ENCODE results near the gene AQP9. TPM values are rescaled to one million over a fixed set of nuclear protein-coding genes. Genes with fewer than 3 reads are reported as not detected.

The AQP9 gene
- polyA plus RNA-seq, 2 of the 4 experiments (the other 2 are of a cell fraction), result not detected

DNA sequence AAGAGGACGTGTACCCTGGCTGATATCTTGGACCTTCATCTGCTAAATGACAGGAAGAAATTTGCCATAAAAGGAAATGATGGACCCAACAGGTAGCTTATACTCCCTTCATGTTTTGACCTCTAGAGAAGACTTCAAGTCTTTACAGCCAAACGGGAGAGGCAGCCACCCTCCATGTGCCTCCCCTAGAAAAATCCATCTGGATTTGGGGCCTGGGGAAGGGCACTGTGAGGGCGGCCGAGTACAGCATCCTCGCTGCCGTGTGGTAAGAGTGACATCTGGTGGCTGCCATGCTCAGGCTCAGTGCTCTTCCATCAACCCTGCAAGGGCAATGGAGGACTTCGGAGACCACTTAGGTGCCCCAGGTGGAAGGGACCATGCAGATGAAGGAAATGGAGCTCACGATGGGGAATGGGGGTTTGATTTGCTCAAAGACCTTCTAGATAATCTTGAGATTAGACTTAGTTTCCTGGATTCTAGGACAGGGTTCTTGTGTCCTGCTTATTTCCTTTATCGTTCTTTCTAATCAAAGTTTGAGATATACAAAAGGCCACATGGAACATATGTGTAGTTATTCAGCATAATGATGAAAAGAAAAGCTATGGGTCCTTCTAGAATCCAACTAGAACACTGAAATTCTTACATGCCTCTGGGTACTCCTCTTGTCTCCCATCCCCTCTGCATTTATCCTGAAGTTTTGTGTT lies 44.4 kb downstream of the AQP9 start:
- ATAC-seq, result peak; percentile 95 to 100
- no peaks in the 10 kb centered on the region for H3K4me1 ChIP-seq
- POLR2A ChIA-PET, result no interaction called here
- FAIRE-seq, result no peak
- no peaks in the 10 kb centered on the region for H3K9me3 ChIP-seq
- no peak overlapping the region for H3K4me2 ChIP-seq
- WGBS (ENCODE audit: missing lambda C conversion rate), result 14% methylated on average over 9 of the region's 9 CpGs
- CTCF ChIA-PET, result interaction anchor here (0.6 to 5.0 kb wide), 90 partner anchors 8 to 966 kb away, joined by 3 to 52 read pairs (median 4); partner anchors contain the start of genes ALDH1A2, AQP9 and MINDY2
- DNase-seq (ENCODE audit: low read depth in 1 of 2, low spot score in 1 of 2), result peak; percentile 65 to 75
- H3K4me3 ChIP-seq, result no peak overlapping the region
- H3K27ac ChIP-seq, result no peak overlapping the region
- TF ChIP-seq, protein P1, sequence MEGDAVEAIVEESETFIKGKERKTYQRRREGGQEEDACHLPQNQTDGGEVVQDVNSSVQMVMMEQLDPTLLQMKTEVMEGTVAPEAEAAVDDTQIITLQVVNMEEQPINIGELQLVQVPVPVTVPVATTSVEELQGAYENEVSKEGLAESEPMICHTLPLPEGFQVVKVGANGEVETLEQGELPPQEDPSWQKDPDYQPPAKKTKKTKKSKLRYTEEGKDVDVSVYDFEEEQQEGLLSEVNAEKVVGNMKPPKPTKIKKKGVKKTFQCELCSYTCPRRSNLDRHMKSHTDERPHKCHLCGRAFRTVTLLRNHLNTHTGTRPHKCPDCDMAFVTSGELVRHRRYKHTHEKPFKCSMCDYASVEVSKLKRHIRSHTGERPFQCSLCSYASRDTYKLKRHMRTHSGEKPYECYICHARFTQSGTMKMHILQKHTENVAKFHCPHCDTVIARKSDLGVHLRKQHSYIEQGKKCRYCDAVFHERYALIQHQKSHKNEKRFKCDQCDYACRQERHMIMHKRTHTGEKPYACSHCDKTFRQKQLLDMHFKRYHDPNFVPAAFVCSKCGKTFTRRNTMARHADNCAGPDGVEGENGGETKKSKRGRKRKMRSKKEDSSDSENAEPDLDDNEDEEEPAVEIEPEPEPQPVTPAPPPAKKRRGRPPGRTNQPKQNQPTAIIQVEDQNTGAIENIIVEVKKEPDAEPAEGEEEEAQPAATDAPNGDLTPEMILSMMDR (IDR thresholded peaks at IDR 0.05), result peak; percentile 96
- TF ChIP-seq NFE2L2 (conservative IDR thresholded peaks at IDR 0.05; ENCODE audit: low read length) (no peak), RAD21 (conservative IDR thresholded peaks at IDR 0.05 in 1 of 2, IDR thresholded peaks at IDR 0.05 in 1 of 2) (peak; percentile 95 to 97), JUNB (IDR thresholded peaks at IDR 0.05) (no peak), ZC3H11A (IDR thresholded peaks at IDR 0.05) (no peak), EP300 (IDR thresholded peaks at IDR 0.05) (no peak), SMC3 (IDR thresholded peaks at IDR 0.05) (peak; percentile 78; the same call in 2 of the 3 replicates), FOXS1 (CRISPR knock-in tag; IDR thresholded peaks at IDR 0.05) (no peak), PHF8 (IDR thresholded peaks at IDR 0.05; ENCODE audit: borderline replicate concordance, low read depth) (no peak), RCOR1 (IDR thresholded peaks at IDR 0.05; ENCODE audit: low read depth, low read length) (no peak), KDM5A (IDR thresholded peaks at IDR 0.05) (no peak), HDAC2 (IDR thresholded peaks at IDR 0.05) (no peak), ESRRA (IDR thresholded peaks at IDR 0.05; ENCODE audit: borderline replicate concordance, low read length) (no peak), ZFP36 (IDR thresholded peaks at IDR 0.05; ENCODE audit: borderline replicate concordance, partially characterized antibody) (no peak), FOSB (CRISPR knock-in tag; IDR thresholded peaks at IDR 0.05) (no peak), NPAS2 (CRISPR knock-in tag; IDR thresholded peaks at IDR 0.05; ENCODE audit: borderline replicate concordance) (no peak)
- TF ChIP-seq, protein P2, sequence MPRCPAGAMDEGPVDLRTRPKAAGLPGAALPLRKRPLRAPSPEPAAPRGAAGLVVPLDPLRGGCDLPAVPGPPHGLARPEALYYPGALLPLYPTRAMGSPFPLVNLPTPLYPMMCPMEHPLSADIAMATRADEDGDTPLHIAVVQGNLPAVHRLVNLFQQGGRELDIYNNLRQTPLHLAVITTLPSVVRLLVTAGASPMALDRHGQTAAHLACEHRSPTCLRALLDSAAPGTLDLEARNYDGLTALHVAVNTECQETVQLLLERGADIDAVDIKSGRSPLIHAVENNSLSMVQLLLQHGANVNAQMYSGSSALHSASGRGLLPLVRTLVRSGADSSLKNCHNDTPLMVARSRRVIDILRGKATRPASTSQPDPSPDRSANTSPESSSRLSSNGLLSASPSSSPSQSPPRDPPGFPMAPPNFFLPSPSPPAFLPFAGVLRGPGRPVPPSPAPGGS (IDR thresholded peaks at IDR 0.05), result no peak
- TF ChIP-seq, protein P3, sequence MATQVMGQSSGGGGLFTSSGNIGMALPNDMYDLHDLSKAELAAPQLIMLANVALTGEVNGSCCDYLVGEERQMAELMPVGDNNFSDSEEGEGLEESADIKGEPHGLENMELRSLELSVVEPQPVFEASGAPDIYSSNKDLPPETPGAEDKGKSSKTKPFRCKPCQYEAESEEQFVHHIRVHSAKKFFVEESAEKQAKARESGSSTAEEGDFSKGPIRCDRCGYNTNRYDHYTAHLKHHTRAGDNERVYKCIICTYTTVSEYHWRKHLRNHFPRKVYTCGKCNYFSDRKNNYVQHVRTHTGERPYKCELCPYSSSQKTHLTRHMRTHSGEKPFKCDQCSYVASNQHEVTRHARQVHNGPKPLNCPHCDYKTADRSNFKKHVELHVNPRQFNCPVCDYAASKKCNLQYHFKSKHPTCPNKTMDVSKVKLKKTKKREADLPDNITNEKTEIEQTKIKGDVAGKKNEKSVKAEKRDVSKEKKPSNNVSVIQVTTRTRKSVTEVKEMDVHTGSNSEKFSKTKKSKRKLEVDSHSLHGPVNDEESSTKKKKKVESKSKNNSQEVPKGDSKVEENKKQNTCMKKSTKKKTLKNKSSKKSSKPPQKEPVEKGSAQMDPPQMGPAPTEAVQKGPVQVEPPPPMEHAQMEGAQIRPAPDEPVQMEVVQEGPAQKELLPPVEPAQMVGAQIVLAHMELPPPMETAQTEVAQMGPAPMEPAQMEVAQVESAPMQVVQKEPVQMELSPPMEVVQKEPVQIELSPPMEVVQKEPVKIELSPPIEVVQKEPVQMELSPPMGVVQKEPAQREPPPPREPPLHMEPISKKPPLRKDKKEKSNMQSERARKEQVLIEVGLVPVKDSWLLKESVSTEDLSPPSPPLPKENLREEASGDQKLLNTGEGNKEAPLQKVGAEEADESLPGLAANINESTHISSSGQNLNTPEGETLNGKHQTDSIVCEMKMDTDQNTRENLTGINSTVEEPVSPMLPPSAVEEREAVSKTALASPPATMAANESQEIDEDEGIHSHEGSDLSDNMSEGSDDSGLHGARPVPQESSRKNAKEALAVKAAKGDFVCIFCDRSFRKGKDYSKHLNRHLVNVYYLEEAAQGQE (IDR thresholded peaks at IDR 0.05), result no peak
- TF ChIP-seq, protein P4, sequence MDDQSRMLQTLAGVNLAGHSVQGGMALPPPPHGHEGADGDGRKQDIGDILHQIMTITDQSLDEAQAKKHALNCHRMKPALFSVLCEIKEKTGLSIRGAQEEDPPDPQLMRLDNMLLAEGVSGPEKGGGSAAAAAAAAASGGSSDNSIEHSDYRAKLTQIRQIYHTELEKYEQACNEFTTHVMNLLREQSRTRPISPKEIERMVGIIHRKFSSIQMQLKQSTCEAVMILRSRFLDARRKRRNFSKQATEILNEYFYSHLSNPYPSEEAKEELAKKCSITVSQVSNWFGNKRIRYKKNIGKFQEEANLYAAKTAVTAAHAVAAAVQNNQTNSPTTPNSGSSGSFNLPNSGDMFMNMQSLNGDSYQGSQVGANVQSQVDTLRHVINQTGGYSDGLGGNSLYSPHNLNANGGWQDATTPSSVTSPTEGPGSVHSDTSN (IDR thresholded peaks at IDR 0.05), result no peak
- TF ChIP-seq, protein P5, sequence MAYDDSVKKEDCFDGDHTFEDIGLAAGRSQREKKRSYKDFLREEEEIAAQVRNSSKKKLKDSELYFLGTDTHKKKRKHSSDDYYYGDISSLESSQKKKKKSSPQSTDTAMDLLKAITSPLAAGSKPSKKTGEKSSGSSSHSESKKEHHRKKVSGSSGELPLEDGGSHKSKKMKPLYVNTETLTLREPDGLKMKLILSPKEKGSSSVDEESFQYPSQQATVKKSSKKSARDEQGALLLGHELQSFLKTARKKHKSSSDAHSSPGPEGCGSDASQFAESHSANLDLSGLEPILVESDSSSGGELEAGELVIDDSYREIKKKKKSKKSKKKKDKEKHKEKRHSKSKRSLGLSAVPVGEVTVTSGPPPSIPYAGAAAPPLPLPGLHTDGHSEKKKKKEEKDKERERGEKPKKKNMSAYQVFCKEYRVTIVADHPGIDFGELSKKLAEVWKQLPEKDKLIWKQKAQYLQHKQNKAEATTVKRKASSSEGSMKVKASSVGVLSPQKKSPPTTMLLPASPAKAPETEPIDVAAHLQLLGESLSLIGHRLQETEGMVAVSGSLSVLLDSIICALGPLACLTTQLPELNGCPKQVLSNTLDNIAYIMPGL (CRISPR knock-in tag; IDR thresholded peaks at IDR 0.05; ENCODE audit: borderline replicate concordance), result no peak
- TF ChIP-seq, protein P6, sequence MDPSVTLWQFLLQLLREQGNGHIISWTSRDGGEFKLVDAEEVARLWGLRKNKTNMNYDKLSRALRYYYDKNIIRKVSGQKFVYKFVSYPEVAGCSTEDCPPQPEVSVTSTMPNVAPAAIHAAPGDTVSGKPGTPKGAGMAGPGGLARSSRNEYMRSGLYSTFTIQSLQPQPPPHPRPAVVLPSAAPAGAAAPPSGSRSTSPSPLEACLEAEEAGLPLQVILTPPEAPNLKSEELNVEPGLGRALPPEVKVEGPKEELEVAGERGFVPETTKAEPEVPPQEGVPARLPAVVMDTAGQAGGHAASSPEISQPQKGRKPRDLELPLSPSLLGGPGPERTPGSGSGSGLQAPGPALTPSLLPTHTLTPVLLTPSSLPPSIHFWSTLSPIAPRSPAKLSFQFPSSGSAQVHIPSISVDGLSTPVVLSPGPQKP (IDR thresholded peaks at IDR 0.05; ENCODE audit: low read depth, low read length), result no peak
- TF ChIP-seq, protein P7, sequence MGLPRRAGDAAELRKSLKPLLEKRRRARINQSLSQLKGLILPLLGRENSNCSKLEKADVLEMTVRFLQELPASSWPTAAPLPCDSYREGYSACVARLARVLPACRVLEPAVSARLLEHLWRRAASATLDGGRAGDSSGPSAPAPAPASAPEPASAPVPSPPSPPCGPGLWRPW (IDR thresholded peaks at IDR 0.05), result no peak
